ENCODE data around the gene DGKI.

Gene DGKI

DNA sequence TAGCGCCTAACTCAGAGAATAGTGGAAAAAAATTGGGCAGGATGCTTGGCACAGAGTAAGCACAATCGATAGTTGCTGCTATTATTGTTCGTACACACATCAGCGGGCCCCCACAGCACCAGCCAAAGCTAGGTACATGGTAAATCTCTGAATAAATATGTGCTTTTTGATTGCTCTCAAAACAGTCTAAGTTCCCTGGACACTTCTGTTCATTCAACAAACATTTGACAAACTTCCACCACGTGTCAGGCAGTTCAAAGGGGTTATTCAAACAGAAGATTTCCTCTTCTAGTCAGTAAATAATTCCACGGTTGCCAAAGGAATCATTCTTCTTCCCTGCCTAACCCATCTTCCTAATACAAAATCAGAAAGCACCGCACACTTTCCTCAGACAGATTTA, 150.8 kb downstream of the DGKI start:
- DNase-seq, result no peak
- Histone ChIP-seq H2BK12ac (ENCODE audit: low read length in 2 of 2) (no peak overlapping the region), H3K36me3 (ENCODE audit: control insufficient read depth in 1 of 2, insufficient read depth in 2 of 2, low read depth in 1 of 2, low read length in 2 of 2) (no peaks in the 10 kb centered on the region), H3K9me3 (ENCODE audit: control insufficient read depth, low read length) (no peaks in the 10 kb centered on the region), H2AK5ac (ENCODE audit: low read length, severe bottlenecking) (no peak overlapping the region), H3K18ac (ENCODE audit: low read depth in 1 of 2, low read length in 2 of 2) (no peak overlapping the region), H4K91ac (ENCODE audit: low read length) (no peak overlapping the region), H3K4ac (ENCODE audit: low read depth in 1 of 2, low read length in 2 of 2) (no peak overlapping the region), H2BK15ac (ENCODE audit: low read depth, poor library complexity, severe bottlenecking) (no peak overlapping the region), H2AFZ (ENCODE audit: low read depth, low read length) (no peak overlapping the region), H3K4me3 (ENCODE audit: insufficient read depth in 1 of 2, low read depth in 1 of 2, low read length in 2 of 2) (no peak overlapping the region), H2BK5ac (ENCODE audit: low read depth, low read length, poor library complexity, severe bottlenecking) (no peak overlapping the region), H2BK120ac (ENCODE audit: low read depth, low read length) (no peak overlapping the region), H3K14ac (ENCODE audit: low read length in 2 of 2) (no peak overlapping the region), H3K27ac (ENCODE audit: low read length, poor library complexity, severe bottlenecking) (no peak overlapping the region), H3K9ac (ENCODE audit: low read length) (no peak overlapping the region), H3K23ac (ENCODE audit: low read length in 2 of 2) (no peak overlapping the region), H3K4me2 (ENCODE audit: low read length, poor library complexity, severe bottlenecking) (no peak overlapping the region), H3K4me1 (ENCODE audit: control insufficient read depth, insufficient read depth, low read depth, low read length) (no peaks in the 10 kb centered on the region), H3K79me1 (replicated peaks; ENCODE audit: low read length, poor library complexity, severe bottlenecking) (no peaks in the 10 kb centered on the region), H4K8ac (ENCODE audit: low read length) (no peak overlapping the region), H3K27me3 (ENCODE audit: control insufficient read depth in 1 of 2, insufficient read depth in 1 of 2, low read length in 2 of 2) (no peaks in the 10 kb centered on the region)
- WGBS, result 80% methylated on average over 7 of the region's 7 CpGs

DNA sequence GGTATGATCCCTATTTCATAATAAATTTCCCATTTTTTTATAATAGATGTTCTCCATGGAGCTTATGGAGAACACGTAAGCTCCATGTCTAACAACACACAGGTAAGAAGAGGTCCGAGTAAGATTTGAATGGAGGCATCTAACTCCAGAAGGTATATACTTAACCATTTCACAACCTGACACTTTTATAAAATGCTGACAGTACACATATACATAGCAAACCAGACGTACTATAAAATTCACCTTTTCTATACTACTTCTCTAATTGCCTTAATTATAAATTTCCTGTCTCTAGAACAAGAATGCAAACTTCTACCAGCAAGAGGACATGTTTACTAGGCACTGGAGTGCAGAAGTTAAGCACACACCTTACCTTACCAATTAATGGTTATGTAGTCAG, 151.3 kb downstream of the DGKI start:
- no peak overlapping the region for H2AFZ ChIP-seq (ENCODE audit: low read depth, low read length)
- H3K23ac ChIP-seq (ENCODE audit: low read length in 2 of 2), result no peak overlapping the region
- no peak overlapping the region for H4K91ac ChIP-seq (ENCODE audit: low read length)
- no peaks in the 10 kb centered on the region for H3K27me3 ChIP-seq (ENCODE audit: control insufficient read depth in 1 of 2, insufficient read depth in 1 of 2, low read length in 2 of 2)
- H2BK15ac ChIP-seq (ENCODE audit: low read depth, poor library complexity, severe bottlenecking), result no peak overlapping the region
- WGBS, result 97% methylated on average over 3 of the region's 3 CpGs
- no peak overlapping the region for H3K27ac ChIP-seq (ENCODE audit: low read length, poor library complexity, severe bottlenecking)
- H3K4me3 ChIP-seq (ENCODE audit: insufficient read depth in 1 of 2, low read depth in 1 of 2, low read length in 2 of 2), result no peak overlapping the region
- no peak overlapping the region for H2BK120ac ChIP-seq (ENCODE audit: low read depth, low read length)
- no peaks in the 10 kb centered on the region for H3K4me1 ChIP-seq (ENCODE audit: control insufficient read depth, insufficient read depth, low read depth, low read length)
- H3K9me3 ChIP-seq (ENCODE audit: control insufficient read depth, low read length), result no peaks in the 10 kb centered on the region
- no peak overlapping the region for H3K4ac ChIP-seq (ENCODE audit: low read depth in 1 of 2, low read length in 2 of 2)
- no peak overlapping the region for H2AK5ac ChIP-seq (ENCODE audit: low read length, severe bottlenecking)
- no peak overlapping the region for H3K14ac ChIP-seq (ENCODE audit: low read length in 2 of 2)
- DNase-seq, result no peak
- H2BK12ac ChIP-seq (ENCODE audit: low read length in 2 of 2), result no peak overlapping the region
- H3K36me3 ChIP-seq (ENCODE audit: control insufficient read depth in 1 of 2, insufficient read depth in 2 of 2, low read depth in 1 of 2, low read length in 2 of 2), result no peaks in the 10 kb centered on the region
- no peak overlapping the region for H2BK5ac ChIP-seq (ENCODE audit: low read depth, low read length, poor library complexity, severe bottlenecking)
- no peak overlapping the region for H4K8ac ChIP-seq (ENCODE audit: low read length)
- H3K9ac ChIP-seq (ENCODE audit: low read length), result no peak overlapping the region
- no peak overlapping the region for H3K4me2 ChIP-seq (ENCODE audit: low read length, poor library complexity, severe bottlenecking)
- no peaks in the 10 kb centered on the region for H3K79me1 ChIP-seq (replicated peaks; ENCODE audit: low read length, poor library complexity, severe bottlenecking)
- no peak overlapping the region for H3K18ac ChIP-seq (ENCODE audit: low read depth in 1 of 2, low read length in 2 of 2)

DNA sequence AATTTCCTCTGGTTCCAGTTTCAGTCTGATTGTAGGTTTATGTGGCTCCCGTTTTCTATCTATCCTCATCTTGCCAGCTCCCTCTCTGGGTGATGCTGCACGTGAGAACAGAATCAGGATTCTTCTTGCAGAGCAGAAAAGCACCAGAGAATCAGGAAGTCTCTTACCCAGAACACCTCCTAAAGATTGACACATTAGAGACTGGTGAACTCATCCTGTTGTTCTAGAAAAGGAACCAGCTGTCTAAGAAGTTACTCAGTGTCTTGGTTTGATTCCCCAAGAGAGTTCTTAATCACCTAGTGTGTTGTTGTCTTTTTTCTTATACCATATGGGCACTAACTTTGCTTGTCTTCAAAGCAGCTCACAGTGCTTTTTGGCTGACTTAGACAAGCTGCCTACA, 152.4 kb downstream of the DGKI start:
- Histone ChIP-seq H3K27ac (ENCODE audit: low read length, poor library complexity, severe bottlenecking) (no peak overlapping the region), H4K8ac (ENCODE audit: low read length) (no peak overlapping the region), H3K4me2 (ENCODE audit: low read length, poor library complexity, severe bottlenecking) (no peak overlapping the region), H3K4me3 (ENCODE audit: insufficient read depth in 1 of 2, low read depth in 1 of 2, low read length in 2 of 2) (no peak overlapping the region), H3K9me3 (ENCODE audit: control insufficient read depth, low read length) (no peaks in the 10 kb centered on the region), H4K91ac (ENCODE audit: low read length) (no peak overlapping the region), H3K36me3 (ENCODE audit: control insufficient read depth in 1 of 2, insufficient read depth in 2 of 2, low read depth in 1 of 2, low read length in 2 of 2) (no peaks in the 10 kb centered on the region), H3K4me1 (ENCODE audit: control insufficient read depth, insufficient read depth, low read depth, low read length) (peaks cover 1% of the 10 kb centered on the region), H3K23ac (ENCODE audit: low read length in 2 of 2) (no peak overlapping the region), H3K27me3 (ENCODE audit: control insufficient read depth in 1 of 2, insufficient read depth in 1 of 2, low read length in 2 of 2) (no peaks in the 10 kb centered on the region), H3K14ac (ENCODE audit: low read length in 2 of 2) (no peak overlapping the region), H3K9ac (ENCODE audit: low read length) (no peak overlapping the region), H3K79me1 (replicated peaks; ENCODE audit: low read length, poor library complexity, severe bottlenecking) (no peaks in the 10 kb centered on the region), H3K4ac (ENCODE audit: low read depth in 1 of 2, low read length in 2 of 2) (no peak overlapping the region), H2BK12ac (ENCODE audit: low read length in 2 of 2) (no peak overlapping the region), H2AK5ac (ENCODE audit: low read length, severe bottlenecking) (no peak overlapping the region), H2BK15ac (ENCODE audit: low read depth, poor library complexity, severe bottlenecking) (no peak overlapping the region), H2BK5ac (ENCODE audit: low read depth, low read length, poor library complexity, severe bottlenecking) (no peak overlapping the region), H2BK120ac (ENCODE audit: low read depth, low read length) (no peak overlapping the region), H2AFZ (ENCODE audit: low read depth, low read length) (no peak overlapping the region), H3K18ac (ENCODE audit: low read depth in 1 of 2, low read length in 2 of 2) (no peak overlapping the region)
- WGBS, result 69% methylated on average over 2 of the region's 2 CpGs
- DNase-seq, result no peak

DNA sequence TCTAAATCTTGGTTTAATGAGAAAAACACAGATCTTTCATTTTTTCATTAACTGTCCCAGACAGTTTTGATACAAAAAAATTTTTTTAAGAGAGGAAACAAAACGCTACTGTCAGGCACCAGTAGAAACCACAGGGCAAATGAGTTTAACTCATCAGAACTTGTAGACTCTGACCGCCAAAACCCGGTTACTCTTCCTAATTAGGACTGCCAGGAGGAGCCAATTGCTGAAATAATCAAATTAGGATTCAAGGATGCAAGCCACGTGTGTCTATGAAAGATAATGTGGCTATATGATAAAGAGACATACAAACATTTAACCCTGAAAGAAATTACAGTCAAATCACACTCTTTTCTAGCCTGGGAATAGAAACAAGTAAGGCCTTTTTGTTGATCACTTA, 154.4 kb downstream of the DGKI start:
- no peaks in the 10 kb centered on the region for H3K36me3 ChIP-seq (ENCODE audit: control insufficient read depth in 1 of 2, insufficient read depth in 2 of 2, low read depth in 1 of 2, low read length in 2 of 2)
- DNase-seq, result no peak
- H2BK12ac ChIP-seq (ENCODE audit: low read length in 2 of 2), result no peak overlapping the region
- no peak overlapping the region for H3K27ac ChIP-seq (ENCODE audit: low read length, poor library complexity, severe bottlenecking)
- no peak overlapping the region for H2AK5ac ChIP-seq (ENCODE audit: low read length, severe bottlenecking)
- H3K14ac ChIP-seq (ENCODE audit: low read length in 2 of 2), result no peak overlapping the region
- no peak overlapping the region for H2AFZ ChIP-seq (ENCODE audit: low read depth, low read length)
- no peak overlapping the region for H2BK5ac ChIP-seq (ENCODE audit: low read depth, low read length, poor library complexity, severe bottlenecking)
- H2BK15ac ChIP-seq (ENCODE audit: low read depth, poor library complexity, severe bottlenecking), result no peak overlapping the region
- no peak overlapping the region for H2BK120ac ChIP-seq (ENCODE audit: low read depth, low read length)
- 88% methylated on average over 3 of the region's 4 CpGs for WGBS
- no peak overlapping the region for H3K23ac ChIP-seq (ENCODE audit: low read length in 2 of 2)
- no peak overlapping the region for H3K4me2 ChIP-seq (ENCODE audit: low read length, poor library complexity, severe bottlenecking)
- H3K4me3 ChIP-seq (ENCODE audit: insufficient read depth in 1 of 2, low read depth in 1 of 2, low read length in 2 of 2), result no peak overlapping the region
- no peaks in the 10 kb centered on the region for H3K79me1 ChIP-seq (replicated peaks; ENCODE audit: low read length, poor library complexity, severe bottlenecking)
- H3K4me1 ChIP-seq (ENCODE audit: control insufficient read depth, insufficient read depth, low read depth, low read length), result peaks cover 1% of the 10 kb centered on the region
- no peak overlapping the region for H3K4ac ChIP-seq (ENCODE audit: low read depth in 1 of 2, low read length in 2 of 2)
- no peak overlapping the region for H4K8ac ChIP-seq (ENCODE audit: low read length)
- no peak overlapping the region for H3K9ac ChIP-seq (ENCODE audit: low read length)
- no peak overlapping the region for H3K18ac ChIP-seq (ENCODE audit: low read depth in 1 of 2, low read length in 2 of 2)
- H3K9me3 ChIP-seq (ENCODE audit: control insufficient read depth, low read length), result no peaks in the 10 kb centered on the region
- no peaks in the 10 kb centered on the region for H3K27me3 ChIP-seq (ENCODE audit: control insufficient read depth in 1 of 2, insufficient read depth in 1 of 2, low read length in 2 of 2)
- no peak overlapping the region for H4K91ac ChIP-seq (ENCODE audit: low read length)
